ENCODE measurements around the gene STYXL1.

STYXL1 gene

DNA sequence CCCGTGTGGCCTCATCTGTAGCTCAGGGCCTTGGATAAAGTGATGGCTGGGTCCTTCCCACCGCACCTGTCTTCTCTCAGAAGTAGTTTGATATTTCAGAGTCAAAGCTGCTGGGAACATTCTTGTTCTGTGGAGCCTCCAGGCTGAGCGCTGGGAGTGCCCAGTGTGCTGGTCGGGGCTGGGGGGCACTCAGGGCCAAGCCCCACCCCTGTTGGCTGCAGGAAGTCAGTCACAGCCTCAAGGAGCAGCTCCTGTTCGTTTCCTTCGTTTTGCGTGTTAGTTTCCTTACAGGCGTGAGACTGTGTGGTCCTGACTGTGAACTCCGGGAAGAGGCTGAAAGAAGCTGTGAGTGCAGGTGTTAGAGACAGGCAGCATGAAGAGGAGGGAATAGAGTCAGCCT is 99.6 kb downstream of the STYXL1 start:
- DNase-seq = no peak
